PC-3 (cell line): Measurements from ENCODE around the gene MACROD2. TPM values are rescaled to one million over a fixed set of nuclear protein-coding genes. Genes with fewer than 3 reads are reported as not detected.

Experiments used
- ATAC-seq: fragments of 200-7000 bp; cut with Tn5 transposase; 2 replicates; pipeline ENCODE4 v1.9.1; 2020; ENCODE audit warnings: mild to moderate bottlenecking, moderate library complexity
- BruUV-seq: library from RNA; stranded (reverse); fragments of 400-500 nt; replicated peaks from 2 replicates; lab custom pipeline; 2021; lab: Mats Ljungman, UMichigan
- CTCF ChIA-PET: fragments of 300-600 bp; sonication (Branson Sonifier 250); formaldehyde crosslinking; loops from one replicate; lab custom pipeline; 2022; ENCODE audit warnings: antibody characterized with exemption; lab: Charles Lee
- POLR2A ChIA-PET: fragments of 300-600 bp; sonication (Branson Sonifier 250); formaldehyde crosslinking; loops from one replicate; lab custom pipeline; 2022; ENCODE audit warnings: antibody characterized with exemption; ENCODE audit not compliant: unreplicated experiment; lab: Charles Lee
- DNase-seq: peaks from one replicate; pipeline ENCODE4 v3.0.0-alpha.2; 2015
- H2AFZ ChIP-seq: fragments of 300-600 bp; sonication (generic); 2 replicates; pipeline ENCODE4 v1.6.0; 2016; ENCODE audit warnings: antibody characterized with exemption, low read length
- H3F3A ChIP-seq: fragments of 300-600 bp; sonication (generic); one replicate; pipeline ENCODE4 v1.6.0; 2017; ENCODE audit warnings: antibody characterized with exemption, low read length, control low read depth, mild to moderate bottlenecking; ENCODE audit not compliant: unreplicated experiment
- H3K27ac ChIP-seq: fragments of 300-600 bp; sonication (generic); 2 replicates; pipeline ENCODE4 v1.5.1; 2016; ENCODE audit warnings: mild to moderate bottlenecking, low read length
- H3K27me3 ChIP-seq: fragments of 300-600 bp; sonication (generic); 2 replicates; pipeline ENCODE4 v1.6.1; 2016; ENCODE audit warnings: low read length, mixed read lengths
- H3K36me3 ChIP-seq: fragments of 300-600 bp; sonication (generic); 2 replicates; pipeline ENCODE4 v1.6.1; 2016; ENCODE audit warnings: low read depth, mixed run types, low read length, mixed read lengths
- H3K4me1 ChIP-seq: fragments of 300-600 bp; sonication (generic); 2 replicates; pipeline ENCODE4 v1.5.1; 2016; ENCODE audit warnings: low read length; ENCODE audit not compliant: insufficient read depth
- H3K4me2 ChIP-seq: fragments of 300-600 bp; sonication (generic); 2 replicates; pipeline ENCODE4 v1.6.0; 2016; ENCODE audit warnings: low read length
- H3K4me3 ChIP-seq: fragments of 300-600 bp; sonication (generic); 2 replicates; pipeline ENCODE4 v1.5.1; 2016; ENCODE audit warnings: mild to moderate bottlenecking, low read length, mixed read lengths
- H3K79me2 ChIP-seq: fragments of 300-600 bp; sonication (generic); 2 replicates; pipeline ENCODE4 v1.6.1; 2017; ENCODE audit warnings: low read length, mixed read lengths
- H3K9ac ChIP-seq: fragments of 300-600 bp; sonication (generic); 2 replicates; pipeline ENCODE4 v1.6.0; 2016; ENCODE audit warnings: mild to moderate bottlenecking, low read length
- H3K9me2 ChIP-seq: fragments of 300-600 bp; sonication (generic); replicated peaks from 2 replicates; pipeline ENCODE4 v1.6.1; 2016; ENCODE audit warnings: mixed run types, low read length, mixed read lengths
- H3K9me3 ChIP-seq: fragments of 300-600 bp; sonication (generic); 2 replicates; pipeline ENCODE4 v1.6.1; 2016; ENCODE audit warnings: low read length, mixed read lengths
- H4K20me1 ChIP-seq: fragments of 300-600 bp; sonication (generic); 2 replicates; pipeline ENCODE4 v1.6.1; 2016; ENCODE audit warnings: low read length, mixed read lengths
- EZH2 ChIP-seq: fragments of 300-600 bp; sonication (generic); IDR thresholded peaks from one replicate; pipeline ENCODE4 v1.6.1; 2017; ENCODE audit warnings: antibody characterized with exemption, mild to moderate bottlenecking, low read length; ENCODE audit not compliant: unreplicated experiment
- EZH2phosphoT487 ChIP-seq: fragments of 300-600 bp; sonication (generic); IDR thresholded peaks from 2 replicates; pipeline ENCODE4 v1.6.1; 2018; ENCODE audit warnings: mild to moderate bottlenecking, antibody characterized with exemption, low read length, borderline replicate concordance
- intact Hi-C: fragments of 100-400 bp; cut with micrococcal nuclease; formaldehyde crosslinking; loops from 2 replicates; pipeline ENCODE4 v1.9.0; 2023
- total RNA-seq: library from RNA; depleted of rRNA; stranded (reverse); fragments of >200 nt; gene quantifications from 2 replicates; pipeline ENCODE4 v1.2.3, GENCODE V29; 2014
- TF ChIP-seq, protein P1 (sequence below): fragments of 300-600 bp; sonication (generic); conservative IDR thresholded peaks from 2 replicates; pipeline ENCODE4 v1.5.1; 2017; ENCODE audit warnings: antibody characterized with exemption, low read depth, mild to moderate bottlenecking, low read length

MACROD2 gene
- total RNA-seq, 1 experiment from 2014 or later: 3.1 TPM

DNA sequence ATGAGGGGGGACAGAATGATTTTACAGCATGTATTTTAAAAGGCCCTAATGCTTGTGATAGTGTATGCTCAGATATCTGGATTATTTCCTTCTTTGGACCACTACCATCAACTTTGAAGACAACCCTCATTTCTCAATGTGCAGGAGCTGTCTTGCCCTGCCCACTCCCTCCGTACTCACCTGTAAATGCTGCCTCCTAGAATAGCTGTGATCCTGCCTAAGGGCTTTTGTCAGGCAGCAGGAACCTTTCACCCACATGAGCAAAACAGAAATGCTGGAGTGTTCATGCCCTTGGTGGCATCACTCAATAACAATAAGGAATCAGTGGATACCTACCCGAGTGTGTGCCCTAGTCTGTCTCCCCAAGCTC is 1065.7 kb downstream of the MACROD2 start:
- no peak overlapping the region for H2AFZ ChIP-seq
- no peak overlapping the region for H3K4me2 ChIP-seq
- no peak for ATAC-seq
- TF ChIP-seq EZH2phosphoT487 (no peak), EZH2 (no peak)
- TF ChIP-seq, protein P1, sequence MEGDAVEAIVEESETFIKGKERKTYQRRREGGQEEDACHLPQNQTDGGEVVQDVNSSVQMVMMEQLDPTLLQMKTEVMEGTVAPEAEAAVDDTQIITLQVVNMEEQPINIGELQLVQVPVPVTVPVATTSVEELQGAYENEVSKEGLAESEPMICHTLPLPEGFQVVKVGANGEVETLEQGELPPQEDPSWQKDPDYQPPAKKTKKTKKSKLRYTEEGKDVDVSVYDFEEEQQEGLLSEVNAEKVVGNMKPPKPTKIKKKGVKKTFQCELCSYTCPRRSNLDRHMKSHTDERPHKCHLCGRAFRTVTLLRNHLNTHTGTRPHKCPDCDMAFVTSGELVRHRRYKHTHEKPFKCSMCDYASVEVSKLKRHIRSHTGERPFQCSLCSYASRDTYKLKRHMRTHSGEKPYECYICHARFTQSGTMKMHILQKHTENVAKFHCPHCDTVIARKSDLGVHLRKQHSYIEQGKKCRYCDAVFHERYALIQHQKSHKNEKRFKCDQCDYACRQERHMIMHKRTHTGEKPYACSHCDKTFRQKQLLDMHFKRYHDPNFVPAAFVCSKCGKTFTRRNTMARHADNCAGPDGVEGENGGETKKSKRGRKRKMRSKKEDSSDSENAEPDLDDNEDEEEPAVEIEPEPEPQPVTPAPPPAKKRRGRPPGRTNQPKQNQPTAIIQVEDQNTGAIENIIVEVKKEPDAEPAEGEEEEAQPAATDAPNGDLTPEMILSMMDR: no peak
- no TSS peak for BruUV-seq
- H3K9me3 ChIP-seq: no peaks in the 10 kb centered on the region
- intact Hi-C loops: no loop called here
- no peaks in the 10 kb centered on the region for H3K27me3 ChIP-seq
- no peaks in the 10 kb centered on the region for H3K36me3 ChIP-seq
- no peak overlapping the region for H3K4me3 ChIP-seq
- H3K79me2 ChIP-seq: no peaks in the 10 kb centered on the region
- CTCF ChIA-PET: no interaction called here
- no peak overlapping the region for H3K27ac ChIP-seq
- H3K9me2 ChIP-seq: no peaks in the 10 kb centered on the region
- H3F3A ChIP-seq: no peaks in the 10 kb centered on the region
- H3K9ac ChIP-seq: no peak overlapping the region
- peak; percentile 23 for DNase-seq
- no peaks in the 10 kb centered on the region for H3K4me1 ChIP-seq
- H4K20me1 ChIP-seq: no peaks in the 10 kb centered on the region
- POLR2A ChIA-PET: no interaction called here

DNA sequence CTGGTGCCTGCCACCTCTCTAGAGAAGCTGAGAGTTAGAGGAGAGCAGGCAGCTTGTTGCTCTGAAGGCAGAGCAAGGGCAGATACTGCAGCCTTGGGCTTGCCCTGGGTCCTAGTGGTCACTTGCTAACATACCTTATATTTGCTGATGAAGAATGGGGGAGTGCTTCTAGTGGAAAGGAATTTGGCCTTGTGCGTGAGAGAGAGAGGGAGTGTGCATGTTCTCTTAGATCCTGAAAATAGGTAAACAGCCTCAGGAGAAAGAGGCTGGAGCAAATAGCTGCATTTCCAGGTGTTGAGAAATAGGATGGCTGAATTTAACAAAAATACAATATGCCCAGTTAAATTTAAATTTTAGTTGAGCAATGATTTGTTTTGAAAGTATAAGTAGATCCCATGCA is 1066.6 kb downstream of the MACROD2 start:
- ATAC-seq (no peak), DNase-seq (peak; percentile 34)
- TF ChIP-seq, protein P1: no peak
- TF ChIP-seq EZH2phosphoT487: no peak
- TF ChIP-seq EZH2: no peak
- intact Hi-C loops: no loop called here
- Histone ChIP-seq H2AFZ (no peak overlapping the region), H3K9me2 (no peaks in the 10 kb centered on the region), H3K27ac (no peak overlapping the region), H3K36me3 (no peaks in the 10 kb centered on the region), H4K20me1 (no peaks in the 10 kb centered on the region), H3K9me3 (no peaks in the 10 kb centered on the region), H3F3A (no peaks in the 10 kb centered on the region), H3K27me3 (no peaks in the 10 kb centered on the region), H3K4me2 (no peak overlapping the region), H3K4me1 (no peaks in the 10 kb centered on the region), H3K9ac (no peak overlapping the region), H3K4me3 (no peak overlapping the region), H3K79me2 (no peaks in the 10 kb centered on the region)
- no TSS peak for BruUV-seq
- ChIA-PET CTCF (no interaction called here), POLR2A (no interaction called here)

DNA sequence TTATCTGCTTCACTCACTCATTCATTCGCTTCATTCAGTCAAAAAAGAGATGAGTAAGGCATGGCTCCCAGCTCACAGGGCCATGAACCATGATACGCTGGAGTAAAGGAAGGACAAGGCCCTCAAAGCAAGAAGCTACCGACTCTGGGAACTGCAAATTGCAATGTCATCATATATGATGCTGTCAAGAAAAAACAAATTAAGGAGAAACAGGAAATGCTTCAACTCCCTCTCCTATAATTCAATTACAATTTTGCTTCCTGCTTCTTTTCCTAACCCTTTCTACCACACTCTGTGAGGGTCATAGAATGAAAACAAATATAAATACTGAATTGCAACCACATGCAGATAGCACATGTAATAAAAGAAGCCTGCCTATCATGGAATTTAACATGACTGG is 1067.8 kb downstream of the MACROD2 start:
- intact Hi-C loops: no loop called here
- DNase-seq (no peak), ATAC-seq (no peak)
- TF ChIP-seq, protein P1: no peak
- TF ChIP-seq EZH2: no peak
- TF ChIP-seq EZH2phosphoT487: no peak
- Histone ChIP-seq H3K36me3 (no peaks in the 10 kb centered on the region), H3K9ac (no peak overlapping the region), H3F3A (no peaks in the 10 kb centered on the region), H3K4me2 (no peak overlapping the region), H3K4me1 (no peaks in the 10 kb centered on the region), H3K27me3 (no peaks in the 10 kb centered on the region), H4K20me1 (no peaks in the 10 kb centered on the region), H3K9me3 (no peaks in the 10 kb centered on the region), H3K9me2 (no peaks in the 10 kb centered on the region), H3K27ac (no peak overlapping the region), H2AFZ (no peak overlapping the region), H3K4me3 (no peak overlapping the region), H3K79me2 (no peaks in the 10 kb centered on the region)
- POLR2A ChIA-PET: no interaction called here
- CTCF ChIA-PET: no interaction called here
- BruUV-seq: no TSS peak
